ENCODE measurements around the gene AP1AR.

- peak; percentile 29 to 31 for TF ChIP-seq CTCF (IDR thresholded peaks at IDR 0.05)
- TF ChIP-seq EP300 (IDR thresholded peaks at IDR 0.05), result no peak
- TF ChIP-seq POLR2AphosphoS5 (IDR thresholded peaks at IDR 0.05), result no peak
- TF ChIP-seq POLR2A (IDR thresholded peaks at IDR 0.05), result no peak
Observed at GRCh38 chr4:112214390-112215264, 17.0 kb upstream of the AP1AR start.

All from suprapubic skin (tissue), 4 donors.